Activated CD8-positive, alpha-beta memory T cell treated with anti-CD3 and anti-CD28 coated beads for 1 hour (primary cell): Measurements from ENCODE around the gene MEIS1.
"Not testable (repeated sequence)": the region's sequence is repeated elsewhere in the genome, so short reads cannot be mapped to it uniquely, and the experiment has no call there.

Source experiments
- DNase-seq, 2 donors: peaks; one replicate each; pipeline ENCODE4 v3.0.0-alpha.2; 2020; ENCODE audit warnings: low read depth in 1 of 2; ENCODE audit errors: extremely low read depth in 1 of 2

Gene MEIS1

DNA sequence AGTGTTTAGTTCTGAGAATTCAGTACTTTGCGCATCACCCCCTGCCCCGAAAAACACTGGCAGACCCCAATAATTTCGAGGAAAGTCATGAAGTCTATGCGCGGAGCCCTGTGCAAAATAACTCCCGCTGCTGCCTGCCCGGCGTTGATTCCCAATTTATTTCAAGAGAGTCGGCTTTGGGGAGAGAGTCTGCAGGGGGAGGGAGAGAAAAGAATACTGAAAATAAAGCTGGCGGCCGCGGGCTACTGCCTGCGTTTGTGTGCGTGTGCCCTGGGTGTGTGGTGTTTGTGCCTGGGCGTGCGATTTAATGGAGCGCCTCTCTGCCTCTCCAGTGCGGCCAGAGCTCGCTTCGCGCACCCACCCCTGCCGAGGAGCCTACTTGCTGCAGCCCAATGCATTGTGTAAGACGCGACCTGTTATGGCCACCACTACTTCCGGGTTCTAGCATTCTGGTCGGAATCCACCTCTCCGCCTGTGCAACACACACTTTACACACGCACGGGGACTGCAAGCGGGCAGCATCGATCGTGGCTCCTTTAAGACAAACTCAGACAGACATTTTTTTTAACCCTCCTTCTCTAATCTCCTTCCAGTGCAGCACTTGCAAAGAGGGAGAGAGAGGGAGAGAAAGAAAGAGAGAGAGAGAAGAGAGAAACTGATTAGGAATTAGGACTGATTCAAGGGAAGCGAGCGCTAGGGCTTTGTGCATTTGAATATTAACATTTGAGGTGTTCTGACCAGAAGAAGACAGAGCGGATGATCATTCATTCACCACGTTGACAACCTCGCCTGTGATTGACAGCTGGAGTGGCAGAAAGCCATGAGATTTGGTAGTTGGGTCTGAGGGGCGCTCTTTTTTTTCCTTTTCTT, at the start of gene MEIS1:
Gene MEIS1 (plus strand): TSS at position 447 of the 870 bp plus-strand sequence. CDS start 732 bp downstream, outside the sequence.
- DNase-seq: no peak

DNA sequence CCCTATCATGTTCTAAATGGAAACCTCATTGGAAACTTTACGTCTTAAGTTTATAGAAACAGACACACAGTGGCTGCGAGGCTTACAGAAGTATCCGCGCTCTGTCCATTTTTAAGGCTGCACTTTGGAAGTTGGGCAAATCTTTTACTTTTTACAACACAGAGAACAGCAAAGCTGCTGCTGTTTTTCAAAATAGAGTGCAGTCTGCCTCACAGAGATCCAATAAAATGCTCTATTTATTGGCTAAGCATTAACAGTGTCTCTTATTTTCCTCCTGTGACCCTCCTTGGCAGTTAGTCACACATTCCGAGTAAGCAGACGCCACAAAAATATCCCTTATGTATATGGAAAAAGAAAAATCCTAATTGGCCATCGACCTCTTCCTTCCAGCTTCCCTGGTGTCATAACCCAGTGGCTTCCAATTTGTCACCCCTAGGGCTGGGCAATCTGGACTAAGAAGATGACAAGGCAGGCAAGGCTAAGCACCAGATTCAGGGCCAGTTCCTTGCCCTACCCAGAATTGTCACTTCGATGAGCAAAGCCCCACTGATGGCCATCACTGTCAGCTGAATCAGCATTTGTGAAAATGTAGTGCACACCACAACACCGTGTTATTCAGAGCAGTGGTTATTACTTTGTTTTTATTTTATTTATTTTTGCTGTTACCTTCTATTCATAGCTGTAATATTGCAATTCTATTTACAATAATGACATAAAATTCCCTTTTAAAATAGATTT, 47.7 kb upstream of the MEIS1 start:
- DNase-seq: no peak

DNA sequence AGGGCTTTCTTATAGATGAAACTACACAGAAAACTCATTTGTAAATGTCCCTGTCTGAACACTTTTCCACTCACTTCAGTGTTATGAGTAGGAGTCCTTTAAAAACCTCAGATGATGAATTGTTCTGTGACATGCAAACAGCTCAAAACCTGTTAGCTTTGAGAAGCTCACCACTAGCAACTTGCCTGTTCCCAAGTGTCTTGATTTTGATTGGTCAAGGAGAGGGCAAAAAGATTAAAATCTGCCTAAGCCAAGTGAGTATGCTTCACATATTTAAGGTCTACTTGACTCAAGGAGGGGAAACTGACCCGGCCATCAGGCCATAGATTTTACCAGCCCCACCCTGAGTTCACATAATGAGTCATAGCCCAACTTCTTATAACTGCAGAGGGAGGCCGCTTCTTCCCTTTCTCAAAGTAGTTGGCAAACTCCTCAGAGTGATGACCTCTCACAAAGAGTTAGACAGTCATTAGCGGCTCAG, 45.2 kb upstream of the MEIS1 start:
- no peak for DNase-seq

DNA sequence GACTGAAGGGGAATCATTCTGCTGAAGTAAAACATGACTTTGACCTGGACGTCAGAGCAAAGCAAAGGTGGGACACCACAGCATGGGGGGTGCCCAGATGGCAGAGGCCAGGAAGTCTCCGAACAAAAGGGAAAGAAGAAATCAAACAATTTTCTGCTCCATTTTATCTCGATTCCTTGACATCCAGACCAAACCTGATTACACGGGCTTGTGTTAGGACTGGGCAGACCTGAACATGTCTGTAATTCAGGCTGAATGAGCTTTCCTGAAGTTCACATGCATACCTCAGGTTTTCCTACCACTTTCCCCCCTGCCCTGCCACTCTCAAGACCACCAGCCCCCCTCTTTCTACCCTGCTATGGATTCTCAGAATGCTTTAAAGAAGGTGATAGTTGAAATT, 44.8 kb upstream of the MEIS1 start:
- no peak for DNase-seq

DNA sequence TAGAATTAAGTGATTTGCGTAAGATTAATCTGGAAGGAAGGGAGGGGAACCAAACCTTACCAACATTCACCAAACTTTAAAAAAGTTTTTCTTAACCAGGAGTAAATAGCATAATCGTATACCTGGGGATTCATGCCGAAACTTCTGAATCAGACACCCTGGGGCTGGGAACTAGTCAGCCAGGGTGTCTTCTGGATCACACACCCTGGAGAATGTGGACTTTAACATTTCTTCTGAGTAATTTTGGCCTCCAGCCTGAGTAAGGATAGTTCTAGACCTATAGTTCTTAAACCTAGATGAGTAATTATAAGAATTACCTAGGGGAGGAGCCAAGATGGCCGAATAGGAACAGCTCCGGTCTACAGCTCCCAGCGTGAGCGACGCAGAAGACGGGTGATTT, 44.1 kb upstream of the MEIS1 start:
- no peak for DNase-seq

DNA sequence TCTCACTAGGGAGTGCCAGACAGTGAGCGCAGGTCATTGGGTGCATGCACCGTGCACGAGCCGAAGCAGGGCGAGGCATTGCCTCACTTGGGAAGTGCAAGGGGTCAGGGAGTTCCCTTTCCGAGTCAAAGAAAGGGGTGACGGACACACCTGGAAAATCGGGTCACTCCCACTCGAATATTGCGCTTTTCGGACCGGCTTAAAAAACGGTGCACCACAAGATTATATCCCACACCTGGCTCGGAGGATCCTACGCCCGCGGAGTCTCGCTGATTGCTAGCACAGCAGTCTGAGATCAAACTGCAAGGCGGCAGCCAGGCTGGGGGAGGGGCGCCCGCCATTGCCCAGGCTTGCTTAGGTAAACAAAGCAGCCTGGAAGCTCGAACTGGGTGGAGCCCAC, 43.7 kb upstream of the MEIS1 start:
- DNase-seq: not testable (repeated sequence)

DNA sequence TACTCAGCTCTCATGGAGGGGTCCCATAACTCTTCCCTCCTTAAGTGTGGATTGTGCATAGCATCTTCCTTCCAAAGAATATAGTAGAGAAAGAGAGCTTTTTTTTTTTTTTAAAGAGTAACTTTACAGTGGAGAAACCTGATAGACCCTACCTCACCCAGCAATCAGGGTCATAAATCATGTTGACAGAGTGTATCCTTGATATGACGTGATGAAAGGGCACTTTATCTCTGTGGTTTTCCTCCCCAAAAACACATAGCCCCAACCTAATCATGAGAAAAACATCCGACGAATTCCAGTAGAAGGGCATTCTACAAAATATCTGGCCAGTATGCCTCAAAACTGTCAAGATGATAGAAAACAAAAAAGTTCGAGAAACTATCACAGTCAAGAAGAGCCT, 29.5 kb upstream of the MEIS1 start:
- DNase-seq: no peak

DNA sequence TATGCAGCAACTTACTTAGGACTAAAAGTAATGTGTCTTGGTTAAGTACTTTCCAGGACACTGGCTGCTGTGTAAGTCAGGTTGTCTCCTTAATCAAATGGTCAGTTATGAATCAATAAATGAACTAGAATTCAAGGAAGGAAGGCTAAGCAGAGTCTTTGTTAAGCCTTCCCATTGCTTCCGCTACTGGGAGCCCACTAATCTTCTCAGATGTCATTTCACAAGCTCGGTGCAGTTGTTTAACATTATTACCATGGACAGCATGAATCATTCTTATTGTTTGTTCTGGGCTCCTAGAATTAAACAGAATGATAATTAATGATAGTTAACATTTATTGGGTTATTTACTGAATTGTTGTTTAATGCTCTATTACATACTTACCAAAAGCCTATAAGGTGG, 26.0 kb upstream of the MEIS1 start:
- no peak for DNase-seq

DNA sequence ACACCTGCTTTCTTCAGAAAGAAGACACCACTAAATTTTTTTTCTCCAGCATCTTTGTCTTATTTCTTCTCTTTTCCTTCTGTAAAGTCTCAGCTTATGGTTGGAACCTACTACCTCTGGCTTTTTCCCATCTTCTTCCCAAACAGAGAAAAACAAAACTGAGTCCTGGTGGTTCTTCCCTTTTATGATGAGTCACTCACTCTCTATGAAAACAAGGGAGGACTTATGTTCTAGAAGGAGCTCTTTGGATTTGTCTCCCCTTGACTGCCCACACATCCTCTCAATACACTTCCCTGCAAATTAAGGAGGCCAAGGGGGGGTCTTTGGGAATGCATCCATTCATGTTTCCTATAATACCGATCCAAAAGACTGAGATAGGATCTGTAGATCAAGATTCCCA, 22.1 kb upstream of the MEIS1 start:
- no peak for DNase-seq

DNA sequence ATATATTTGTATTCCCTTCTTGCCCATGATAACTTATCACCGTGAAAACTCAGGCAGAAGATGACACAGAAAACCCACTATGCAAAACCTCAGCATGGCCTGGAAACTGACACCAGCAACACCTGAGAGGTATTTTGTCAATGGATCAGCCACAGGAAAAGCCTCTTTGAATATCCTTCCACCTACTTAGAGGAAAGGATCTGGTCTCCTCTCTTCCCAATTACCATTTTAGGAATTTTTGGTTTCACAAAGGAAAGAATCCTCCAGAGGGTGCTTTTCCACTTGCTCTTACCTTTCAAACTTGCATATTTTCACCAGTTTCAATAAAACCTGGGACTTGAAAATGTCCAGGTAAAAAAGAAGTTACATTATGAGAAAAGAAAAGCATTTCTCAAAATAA, 20.0 kb upstream of the MEIS1 start:
- DNase-seq: no peak

DNA sequence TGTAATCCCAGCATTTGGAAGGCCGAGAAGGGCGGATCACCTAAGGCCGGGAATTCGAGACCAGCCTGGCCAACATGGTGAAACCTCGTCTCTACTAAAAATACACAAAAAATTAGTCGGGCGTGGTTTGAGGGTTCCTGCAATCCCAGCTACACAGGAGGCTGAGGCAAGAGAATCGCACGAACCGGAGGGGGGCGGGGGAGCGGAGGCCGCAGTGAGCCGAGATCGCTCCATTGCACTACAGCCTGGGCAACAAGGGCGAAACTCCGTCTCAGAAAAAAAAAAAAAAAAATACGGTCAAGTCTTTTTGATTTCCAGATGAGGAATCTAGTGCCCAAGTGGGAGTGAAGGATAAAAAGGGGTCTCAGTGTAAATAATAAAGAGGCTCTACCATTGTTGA, 16.5 kb upstream of the MEIS1 start:
- DNase-seq: no peak

DNA sequence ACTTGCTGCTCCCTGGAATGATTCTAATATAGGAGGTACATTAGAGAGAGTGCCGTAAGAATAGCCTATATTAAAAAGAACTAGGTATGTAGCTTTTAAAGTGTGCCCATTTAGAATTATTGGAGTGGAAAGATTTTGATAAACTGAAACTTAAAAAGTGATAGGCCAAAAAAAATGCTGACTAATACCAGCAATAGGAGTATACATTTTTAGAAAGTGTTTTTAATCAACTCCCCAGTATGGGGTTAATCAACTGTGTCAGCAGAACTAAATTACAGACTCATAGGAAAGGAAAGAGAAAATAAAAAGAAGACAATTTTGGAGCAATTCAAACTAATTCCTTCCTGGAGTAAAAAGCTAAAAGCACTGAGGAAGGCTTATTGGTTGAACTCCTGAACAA, 13.3 kb upstream of the MEIS1 start:
- DNase-seq: no peak

DNA sequence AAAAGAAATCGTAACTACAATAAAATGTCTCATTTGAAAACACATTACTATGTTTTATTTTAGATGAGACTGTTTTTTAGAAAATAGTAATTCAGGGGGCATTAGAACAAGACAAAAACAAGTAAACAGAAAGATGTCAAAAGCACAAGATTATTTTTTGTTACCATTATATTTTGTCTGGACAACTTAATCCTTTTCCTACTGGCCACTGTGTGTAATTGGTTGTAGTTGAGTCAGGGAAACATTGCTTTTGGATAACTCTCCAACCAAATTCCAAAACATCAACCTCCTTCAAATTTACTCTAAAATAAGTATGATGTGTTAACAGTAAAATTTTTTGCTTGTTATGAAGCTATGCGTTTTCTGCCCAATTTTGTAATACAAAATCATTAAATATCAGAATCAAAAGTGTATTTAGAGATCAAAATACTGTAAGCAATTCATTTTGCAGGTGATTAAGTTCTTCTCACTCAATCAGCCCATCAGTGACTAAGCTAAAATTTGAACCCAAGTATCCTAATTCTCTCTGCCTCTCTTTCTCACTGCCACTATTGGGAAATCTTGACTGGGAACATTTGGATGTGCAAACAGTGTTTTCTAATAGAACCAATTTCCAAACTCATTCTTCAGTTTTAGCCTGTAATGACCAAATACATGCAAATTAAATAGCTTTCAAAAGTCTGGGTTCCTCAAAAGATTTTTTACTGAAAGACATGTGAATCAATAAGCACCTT, 11.4 kb upstream of the MEIS1 start:
- DNase-seq: no peak

DNA sequence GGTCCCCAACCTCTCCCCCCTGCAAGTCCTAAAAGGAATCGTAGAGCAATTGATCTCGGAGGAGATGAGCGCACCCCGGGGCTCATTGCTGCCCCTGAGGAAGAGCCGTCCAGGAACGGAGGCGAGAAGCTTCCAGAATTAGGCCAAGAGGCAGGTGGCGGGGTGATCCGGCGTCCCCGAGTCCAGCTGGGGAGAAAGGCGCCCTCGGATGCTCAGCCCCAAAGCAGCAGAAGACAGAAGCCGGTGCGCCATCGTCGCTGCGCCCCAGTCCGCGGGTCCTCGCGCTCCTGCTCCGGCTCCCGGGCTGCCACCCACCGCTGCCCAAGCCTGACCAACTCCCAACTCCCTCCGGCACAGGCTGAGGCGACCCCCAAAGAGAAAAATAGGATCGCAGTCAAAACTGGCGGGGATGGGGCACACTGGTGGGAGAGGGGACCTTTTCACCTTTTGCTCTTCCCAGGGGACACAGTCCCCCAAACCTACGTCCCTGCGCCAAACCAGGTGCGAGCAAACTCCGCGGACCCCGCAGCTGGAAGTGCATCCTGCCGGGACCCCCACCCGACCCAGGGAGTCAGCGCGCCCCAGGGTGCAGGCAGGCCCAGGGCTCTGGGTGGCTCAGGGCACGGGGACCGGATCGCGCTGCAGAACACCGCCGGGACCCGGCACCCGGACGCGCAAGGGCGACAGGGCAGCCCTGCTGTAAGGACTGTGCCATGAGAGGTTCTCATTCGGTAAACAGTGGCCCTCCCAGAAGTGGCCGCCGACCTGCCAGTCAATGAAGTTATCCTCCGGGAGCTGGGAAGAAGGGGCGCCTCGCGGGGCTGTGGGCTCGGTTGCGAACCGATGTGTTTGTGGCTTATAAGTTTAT, 8.4 kb upstream of the MEIS1 start:
- DNase-seq: no peak

DNA sequence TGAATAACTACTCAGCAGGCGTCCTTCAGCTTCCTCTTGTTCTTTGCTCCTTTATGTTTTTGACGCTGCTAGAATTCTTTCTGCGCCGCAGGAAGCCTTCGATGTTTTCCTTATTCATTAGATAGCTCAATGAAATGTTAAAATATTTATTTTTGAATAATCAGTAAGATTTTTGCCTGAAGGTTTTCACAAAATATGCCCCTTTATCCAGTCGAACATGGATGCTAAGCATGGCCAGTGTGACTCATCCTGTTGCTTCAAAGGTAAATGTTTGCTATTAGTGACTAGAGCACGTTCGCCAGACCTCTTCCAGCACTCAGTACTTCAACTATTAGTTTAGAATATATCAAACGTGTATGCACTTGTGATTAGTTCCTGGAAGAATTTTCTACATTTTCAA, 7.6 kb upstream of the MEIS1 start:
- DNase-seq: no peak

DNA sequence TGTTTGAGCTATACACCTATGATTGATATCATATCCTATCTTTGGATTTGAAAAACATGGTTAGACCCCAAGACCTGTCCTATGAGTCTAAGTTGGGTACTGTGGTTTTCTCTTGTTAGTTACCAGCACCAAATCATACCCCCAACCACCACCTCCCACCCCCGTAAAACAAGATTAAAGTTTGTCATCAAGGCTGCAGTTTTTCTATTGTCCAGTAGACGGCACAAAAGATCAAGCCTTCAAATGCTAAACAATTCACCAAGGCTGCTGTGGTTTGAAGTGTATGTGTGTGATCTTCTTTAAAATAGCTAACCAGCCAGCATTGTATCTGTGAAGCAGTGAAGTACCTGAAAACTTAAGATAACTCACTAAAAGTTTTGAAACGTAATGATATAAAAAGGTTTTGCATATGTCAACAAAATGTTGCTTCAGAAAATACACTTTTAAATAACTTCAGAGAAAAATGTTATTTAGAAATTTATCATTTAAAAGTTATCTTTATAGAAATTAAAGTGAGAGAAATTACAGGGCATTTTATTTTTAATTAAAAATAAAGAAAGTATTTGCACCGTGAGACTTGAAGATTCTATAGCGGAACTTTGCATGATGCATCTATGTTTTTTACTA, 5.8 kb upstream of the MEIS1 start:
- DNase-seq: no peak

DNA sequence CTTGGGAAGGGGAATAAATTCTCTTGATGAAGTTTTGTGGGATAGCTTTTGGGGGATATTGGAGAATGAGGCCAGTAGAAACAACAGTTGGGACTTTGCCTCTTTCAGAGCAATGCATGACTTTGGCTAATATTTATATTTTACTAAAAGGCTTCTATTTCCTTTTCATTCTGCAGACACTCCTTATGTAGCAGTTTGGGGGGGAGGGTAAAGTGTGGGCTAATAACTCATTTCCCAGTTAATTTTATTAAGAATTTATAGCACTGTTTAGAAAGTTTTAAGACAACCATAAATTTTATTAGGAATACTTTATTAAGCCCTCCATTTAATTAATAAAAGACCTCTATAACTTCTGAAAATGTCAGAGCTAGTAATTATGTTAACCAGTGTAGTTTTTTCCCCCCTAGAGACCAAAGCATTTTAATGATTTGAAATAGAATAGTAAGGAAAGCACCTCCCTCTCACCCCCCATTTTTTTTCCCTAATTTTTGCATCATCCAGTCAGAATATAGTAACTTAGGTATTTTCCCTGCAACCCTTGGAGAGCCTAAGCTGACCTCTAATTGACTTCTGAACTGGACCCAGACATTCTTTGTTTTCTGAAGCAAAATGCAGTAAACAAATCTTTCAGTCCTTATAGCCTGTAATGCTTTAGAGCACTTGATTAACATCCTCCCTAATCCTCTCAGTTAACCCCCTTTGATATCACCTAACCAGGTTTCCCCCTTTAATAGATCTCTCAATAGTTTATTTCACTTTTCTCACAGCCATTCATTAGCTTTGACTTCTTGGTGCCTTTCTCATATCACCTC, 5.0 kb upstream of the MEIS1 start:
- DNase-seq: no peak

DNA sequence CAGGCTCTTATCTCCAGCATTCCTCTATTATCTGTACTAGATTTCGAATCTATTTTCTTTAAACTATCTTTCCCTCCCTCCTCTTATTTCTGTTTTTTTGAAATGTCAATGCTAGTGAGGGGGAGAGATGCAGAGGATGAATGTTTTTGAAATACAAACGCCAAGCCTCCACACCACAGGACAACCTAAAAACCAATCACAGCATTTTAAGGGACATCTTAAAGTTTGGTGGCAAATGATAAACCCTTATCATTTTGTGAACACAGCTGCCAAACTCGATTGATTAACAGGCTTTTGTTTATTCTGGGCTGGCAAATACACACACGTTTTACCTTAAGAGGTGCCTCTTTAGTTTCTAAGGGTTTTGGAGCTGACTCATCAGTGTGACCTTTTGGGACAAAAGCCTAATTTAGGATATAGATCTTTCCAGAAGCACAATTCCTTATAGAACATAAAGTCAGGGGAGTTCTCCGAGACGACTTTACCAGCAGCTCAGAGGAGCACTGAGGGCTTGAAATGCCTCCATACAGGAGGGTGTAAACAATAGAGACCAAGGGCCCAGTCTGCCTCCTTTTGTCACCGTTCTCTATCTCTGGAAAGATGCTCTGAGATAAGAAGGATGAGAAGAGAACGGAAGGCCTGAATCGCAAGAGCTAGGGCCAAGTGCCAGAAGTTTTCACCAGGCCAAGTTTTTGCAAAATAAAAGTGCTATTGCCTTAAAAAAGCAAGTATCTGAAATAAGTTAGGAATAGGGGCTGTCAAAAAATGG, 4.2 kb upstream of the MEIS1 start:
- DNase-seq: no peak

DNA sequence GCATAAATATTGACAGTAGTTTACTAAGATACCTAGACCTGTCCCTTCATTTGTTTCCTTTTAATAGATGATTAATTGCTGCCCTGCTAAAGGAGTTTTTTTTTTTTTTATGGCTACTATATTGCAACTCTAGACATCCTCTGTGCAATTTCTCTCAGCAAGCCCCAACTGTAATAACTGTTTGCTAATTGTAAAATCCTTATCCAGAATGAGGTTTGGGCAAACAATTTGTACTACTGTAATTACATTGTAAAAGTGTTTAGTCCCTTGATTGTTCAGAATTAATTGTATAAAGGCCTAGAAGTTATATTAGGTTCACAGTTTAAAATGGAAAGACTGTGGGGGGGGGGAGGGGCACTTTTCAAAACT, 3.7 kb upstream of the MEIS1 start:
- no peak for DNase-seq
